H9 (cell line): ENCODE data around the gene MYL3. TPM values are rescaled to one million over a fixed set of nuclear protein-coding genes. Genes with fewer than 3 reads are reported as not detected.

Experiments used
- DNase-seq: peaks from one replicate; pipeline ENCODE4 v3.0.0-alpha.2; 2017
- H2AFZ ChIP-seq: one replicate; pipeline ENCODE4 v1.6.1; 2013; ENCODE audit warnings: mild to moderate bottlenecking, low read length, control low read depth, moderate library complexity
- H2AK5ac ChIP-seq: 2 replicates; pipeline ENCODE4 v1.6.1; 2013; ENCODE audit warnings: low read length, control low read depth, mixed read lengths; ENCODE audit not compliant: insufficient read length
- H2BK120ac ChIP-seq: one replicate; pipeline ENCODE4 v1.6.1; 2013; ENCODE audit warnings: low read depth, mild to moderate bottlenecking, low read length, control low read depth, inconsistent platforms; ENCODE audit not compliant: poor library complexity, severe bottlenecking
- H2BK12ac ChIP-seq: 2 replicates; pipeline ENCODE4 v1.6.1; 2013; ENCODE audit warnings: low read length, control low read depth, mixed read lengths, low read depth; ENCODE audit not compliant: insufficient read length
- H2BK15ac ChIP-seq: 2 replicates; pipeline ENCODE4 v1.6.1; 2013; ENCODE audit warnings: low read depth, low read length, control low read depth
- H2BK20ac ChIP-seq: one replicate; pipeline ENCODE4 v1.6.1; 2013; ENCODE audit warnings: low read depth, mild to moderate bottlenecking, low read length, control low read depth, inconsistent platforms; ENCODE audit not compliant: poor library complexity, severe bottlenecking
- H2BK5ac ChIP-seq: 2 replicates; pipeline ENCODE4 v1.6.1; 2013; ENCODE audit warnings: low read length, control low read depth, mixed read lengths; ENCODE audit not compliant: insufficient read length
- H3K14ac ChIP-seq: 2 replicates; pipeline ENCODE4 v1.6.1; 2013; ENCODE audit warnings: low read length, control low read depth; ENCODE audit not compliant: insufficient read depth
- H3K18ac ChIP-seq: 2 replicates; pipeline ENCODE4 v1.6.1; 2013; ENCODE audit warnings: low read depth, mild to moderate bottlenecking, mixed read lengths, low read length, control low read depth; ENCODE audit not compliant: insufficient read length
- H3K23ac ChIP-seq: 2 replicates; pipeline ENCODE4 v1.6.1; 2013; ENCODE audit warnings: low read length, control low read depth, mixed read lengths, low read depth; ENCODE audit not compliant: insufficient read length
- H3K23me2 ChIP-seq: 2 replicates; pipeline ENCODE4 v1.6.1; 2013; ENCODE audit warnings: low read depth, mild to moderate bottlenecking, mixed read lengths, low read length, control low read depth; ENCODE audit not compliant: insufficient read length, poor library complexity, severe bottlenecking
- H3K27ac ChIP-seq: 2 replicates; pipeline ENCODE4 v1.5.1; 2013; ENCODE audit warnings: low read length, control low read depth, mixed read lengths, low read depth; ENCODE audit not compliant: insufficient read length
- H3K27me3 ChIP-seq: 2 replicates; pipeline ENCODE4 v1.6.1; 2013; ENCODE audit warnings: low read length, control low read depth, inconsistent platforms; ENCODE audit not compliant: insufficient read depth
- H3K4ac ChIP-seq: 2 replicates; pipeline ENCODE4 v1.6.1; 2013; ENCODE audit warnings: low read depth, mild to moderate bottlenecking, control low read depth, inconsistent platforms, low read length, moderate library complexity
- H3K4me1 ChIP-seq: 2 replicates; pipeline ENCODE4 v1.6.1; 2013; ENCODE audit warnings: low read length, control low read depth, inconsistent platforms; ENCODE audit not compliant: insufficient read depth
- H3K4me2 ChIP-seq: 2 replicates; pipeline ENCODE4 v1.6.1; 2013; ENCODE audit warnings: low read length, control low read depth, mixed read lengths; ENCODE audit not compliant: insufficient read length, insufficient read depth
- H3K56ac ChIP-seq: 2 replicates; pipeline ENCODE4 v1.6.1; 2013; ENCODE audit warnings: low read depth, mild to moderate bottlenecking, mixed read lengths, low read length, control low read depth; ENCODE audit not compliant: insufficient read length
- H3K79me1 ChIP-seq: 2 replicates; pipeline ENCODE4 v1.6.1; 2013; ENCODE audit warnings: low read depth, mild to moderate bottlenecking, moderate library complexity, low read length, control low read depth, inconsistent platforms; ENCODE audit not compliant: insufficient read depth, poor library complexity, severe bottlenecking
- H3K79me2 ChIP-seq: 2 replicates; pipeline ENCODE4 v1.6.1; 2013; ENCODE audit warnings: low read length, control low read depth, inconsistent platforms; ENCODE audit not compliant: insufficient read depth
- H3K9ac ChIP-seq: 2 replicates; pipeline ENCODE4 v1.6.1; 2013; ENCODE audit warnings: low read length, control low read depth, mixed read lengths; ENCODE audit not compliant: insufficient read length; ENCODE audit errors: extremely low read depth
- H3K9me3 ChIP-seq: one replicate; pipeline ENCODE4 v1.6.1; 2013; ENCODE audit warnings: low read depth, low read length, inconsistent platforms; ENCODE audit not compliant: control insufficient read depth
- H3T11ph ChIP-seq: one replicate; pipeline ENCODE4 v1.6.1; 2013; ENCODE audit warnings: mild to moderate bottlenecking, low read length, control low read depth, inconsistent platforms
- H4K20me1 ChIP-seq: one replicate; pipeline ENCODE4 v1.6.1; 2013; ENCODE audit not compliant: control insufficient read depth, insufficient read length, insufficient read depth
- H4K5ac ChIP-seq: 2 replicates; pipeline ENCODE4 v1.6.1; 2013; ENCODE audit warnings: low read depth, mild to moderate bottlenecking, mixed read lengths, low read length, control low read depth; ENCODE audit not compliant: insufficient read length
- H4K8ac ChIP-seq: replicated peaks from 2 replicates; pipeline ENCODE4 v1.6.1; 2013; ENCODE audit warnings: low read length, control low read depth, mixed read lengths, low read depth; ENCODE audit not compliant: insufficient read length
- H4K91ac ChIP-seq: 2 replicates; pipeline ENCODE4 v1.6.1; 2013; ENCODE audit warnings: low read depth, mild to moderate bottlenecking, moderate library complexity, mixed read lengths, low read length, control low read depth; ENCODE audit not compliant: insufficient read length
- H3K27ac Mint-ChIP-seq, 3 experiments: 2 replicates in 2 of 3; 3 replicates in 1 of 3; pipeline ENCODE4 v1.8.0; 2020 to 2021; ENCODE audit warnings: mixed read lengths in 3 of 3, mild to moderate bottlenecking in 1 of 3, moderate library complexity in 1 of 3
- H3K27me3 Mint-ChIP-seq: 2 replicates; pipeline ENCODE4 v1.8.0; 2021; ENCODE audit warnings: low read depth, mild to moderate bottlenecking, moderate library complexity, mixed read lengths
- H3K36me3 Mint-ChIP-seq, 3 experiments: 2 replicates in 2 of 3; 3 replicates in 1 of 3; pipeline ENCODE4 v1.8.0; 2020 to 2021; ENCODE audit warnings: low read depth in 3 of 3, mixed read lengths in 3 of 3; ENCODE audit not compliant: insufficient read depth in 1 of 3
- H3K4me1 Mint-ChIP-seq, 2 experiments: 2 replicates each; pipeline ENCODE4 v1.8.0; 2020; ENCODE audit warnings: mixed read lengths in 2 of 2
- H3K4me3 Mint-ChIP-seq, 2 experiments: 2 replicates in 1 of 2; 3 replicates in 1 of 2; pipeline ENCODE4 v1.8.0; 2020 to 2021; ENCODE audit warnings: mild to moderate bottlenecking in 2 of 2, mixed read lengths in 2 of 2, moderate library complexity in 1 of 2
- H3K9me3 Mint-ChIP-seq, 2 experiments: 2 replicates in 1 of 2; 3 replicates in 1 of 2; pipeline ENCODE4 v1.8.0; 2020; ENCODE audit warnings: mild to moderate bottlenecking in 2 of 2, mixed read lengths in 2 of 2, moderate library complexity in 1 of 2
- CTCF ChIP-seq: fragments of 200-600 bp; sonication (generic); conservative IDR thresholded peaks from 3 replicates; pipeline ENCODE4 v1.8.0; 2021; ENCODE audit warnings: antibody characterized with exemption, mild to moderate bottlenecking
- WGBS: extraction: QIAGEN DNeasy Blood & Tissue Kit; methylation state at CpG from one replicate; pipeline ENCODE4 v1.1.7; 2013; ENCODE audit warnings: missing lambda C conversion rate, low lambda C conversion rate, mixed read lengths; ENCODE audit not compliant: insufficient read length; ENCODE audit errors: extremely low coverage; 5-methylcytosine and 5-hydroxymethylcytosine counted together
- total RNA-seq: library from RNA; stranded (reverse); gene quantifications from 2 replicates; pipeline ENCODE4 v1.2.1, GENCODE V29; 2021

The MYL3 gene
- total RNA-seq, 1 experiment from 2014 or later = 0.24 TPM

GRCh38 chr3:46830801-46831200, 32.4 kb downstream of the MYL3 start:
- H3K79me2 ChIP-seq = no peaks in the 10 kb centered on the region
- H3K4me2 ChIP-seq = no peak overlapping the region
- H3K23ac ChIP-seq = no peak overlapping the region
- H4K20me1 ChIP-seq = no peaks in the 10 kb centered on the region
- H3K56ac ChIP-seq = no peak overlapping the region
- no CpG with 5 or more reads among the region's 2 CpGs for WGBS
- Mint-ChIP-seq H3K9me3 (no peaks in the 10 kb centered on the region; a peak in 1 of 5 replicates), H3K4me3 (no peak overlapping the region), H3K27ac (no peak overlapping the region), H3K36me3 (no peaks in the 10 kb centered on the region; a peak in 1 of 7 replicates), H3K4me1 (peaks cover 7 to 14% of the 10 kb centered on the region in 2 experiments), H3K27me3 (peaks cover 8% of the 10 kb centered on the region)
- H3K4me1 ChIP-seq = no peaks in the 10 kb centered on the region
- no peaks in the 10 kb centered on the region for H3K79me1 ChIP-seq
- no peak for DNase-seq
- no peak overlapping the region for H2AK5ac ChIP-seq
- H3K9ac ChIP-seq = no peak overlapping the region
- H3K27me3 ChIP-seq = no peaks in the 10 kb centered on the region
- H3K14ac ChIP-seq = no peak overlapping the region
- H2BK5ac ChIP-seq = no peak overlapping the region
- no peak overlapping the region for H2BK20ac ChIP-seq
- H3K9me3 ChIP-seq = no peaks in the 10 kb centered on the region
- no peak overlapping the region for H3K27ac ChIP-seq
- H4K91ac ChIP-seq = no peak overlapping the region
- H3T11ph ChIP-seq = no peak overlapping the region
- no peaks in the 10 kb centered on the region for H3K23me2 ChIP-seq
- no peak overlapping the region for H2BK15ac ChIP-seq
- H3K4ac ChIP-seq = no peak overlapping the region
- H4K5ac ChIP-seq = no peak overlapping the region
- H2BK120ac ChIP-seq = no peak overlapping the region
- no peak for TF ChIP-seq CTCF
- H3K18ac ChIP-seq = no peak overlapping the region
- no peak overlapping the region for H2AFZ ChIP-seq
- H2BK12ac ChIP-seq = no peak overlapping the region
- H4K8ac ChIP-seq = no peak overlapping the region
